Mesenchymal stem cell (in vitro differentiated cells and primary cell): ENCODE data around the gene ZBTB7C.

Source experiments
- DNase-seq: peaks from one replicate; pipeline ENCODE4 v3.0.0-alpha.2; 2013
- H2AFZ ChIP-seq: one replicate; pipeline ENCODE4 v1.6.1; 2013; ENCODE audit warnings: low read depth, mild to moderate bottlenecking, control low read depth, inconsistent platforms, low read length, moderate library complexity
- H2AK5ac ChIP-seq: 2 replicates; pipeline ENCODE4 v1.6.1; 2013; ENCODE audit warnings: low read length, moderate library complexity, mild to moderate bottlenecking, inconsistent platforms; ENCODE audit not compliant: severe bottlenecking
- H2BK120ac ChIP-seq: one replicate; pipeline ENCODE4 v1.6.1; 2013; ENCODE audit warnings: low read depth, mild to moderate bottlenecking, inconsistent platforms, low read length, moderate library complexity
- H2BK12ac ChIP-seq, 2 experiments: one replicate each; pipeline ENCODE4 v1.6.1; 2013; ENCODE audit warnings: inconsistent platforms in 2 of 2, low read length in 2 of 2, mild to moderate bottlenecking in 2 of 2, moderate library complexity in 2 of 2, control low read depth in 1 of 2
- H2BK15ac ChIP-seq: one replicate; pipeline ENCODE4 v1.6.1; 2013; ENCODE audit warnings: mild to moderate bottlenecking, low read depth, inconsistent platforms; ENCODE audit not compliant: poor library complexity, severe bottlenecking
- H2BK5ac ChIP-seq: 2 replicates; pipeline ENCODE4 v1.6.1; 2013; ENCODE audit warnings: low read depth, mild to moderate bottlenecking, low read length, control low read depth, inconsistent platforms; ENCODE audit not compliant: poor library complexity, severe bottlenecking
- H3K14ac ChIP-seq, 2 experiments: one replicate each; pipeline ENCODE4 v1.6.1; 2013; ENCODE audit warnings: inconsistent platforms in 2 of 2, low read length in 2 of 2, control low read depth in 1 of 2, mild to moderate bottlenecking in 1 of 2, moderate library complexity in 1 of 2
- H3K18ac ChIP-seq, 2 experiments: one replicate each; pipeline ENCODE4 v1.6.1; 2013; ENCODE audit warnings: inconsistent platforms in 2 of 2, low read length in 2 of 2, control low read depth in 1 of 2, low read depth in 1 of 2, mild to moderate bottlenecking in 1 of 2
- H3K23ac ChIP-seq, 2 experiments: one replicate each; pipeline ENCODE4 v1.6.1; 2013; ENCODE audit warnings: inconsistent platforms in 2 of 2, low read length in 2 of 2, mild to moderate bottlenecking in 2 of 2, moderate library complexity in 2 of 2, control low read depth in 1 of 2
- H3K27ac ChIP-seq: 2 replicates; pipeline ENCODE4 v1.5.1; 2013; ENCODE audit warnings: mild to moderate bottlenecking, moderate library complexity, low read length, control low read depth, inconsistent platforms; ENCODE audit not compliant: poor library complexity, severe bottlenecking
- H3K27me3 ChIP-seq, 2 experiments: 2 replicates each; pipeline versions ENCODE4 v1.6.1 to v1.7.0; 2013; ENCODE audit warnings: low read length in 2 of 2, mild to moderate bottlenecking in 2 of 2, moderate library complexity in 2 of 2, control low read depth in 1 of 2, inconsistent platforms in 1 of 2; ENCODE audit not compliant: control insufficient read depth in 1 of 2, insufficient read depth in 1 of 2
- H3K36me3 ChIP-seq, 2 experiments: 2 replicates each; pipeline versions ENCODE4 v1.6.1 to v1.7.0; 2013; ENCODE audit warnings: low read length in 2 of 2, control low read depth in 1 of 2, inconsistent platforms in 1 of 2, low read depth in 1 of 2, mild to moderate bottlenecking in 1 of 2; ENCODE audit not compliant: insufficient read depth in 2 of 2, control insufficient read depth in 1 of 2
- H3K4ac ChIP-seq, 2 experiments: one replicate each; pipeline ENCODE4 v1.6.1; 2013; ENCODE audit warnings: inconsistent platforms in 2 of 2, low read length in 2 of 2, mild to moderate bottlenecking in 2 of 2, moderate library complexity in 2 of 2, control low read depth in 1 of 2, low read depth in 1 of 2
- H3K4me1 ChIP-seq: 2 replicates; pipeline ENCODE4 v1.6.1; 2013; ENCODE audit warnings: low read depth, low read length, control low read depth; ENCODE audit not compliant: control insufficient read depth, insufficient read depth
- H3K4me2 ChIP-seq: 2 replicates; pipeline ENCODE4 v1.6.1; 2013; ENCODE audit warnings: low read length, mild to moderate bottlenecking, inconsistent platforms; ENCODE audit not compliant: poor library complexity, severe bottlenecking
- H3K4me3 ChIP-seq, 2 experiments: 2 replicates each; pipeline versions ENCODE4 v1.5.1 to v1.7.0; 2013; ENCODE audit warnings: low read length in 2 of 2, mild to moderate bottlenecking in 2 of 2, control low read depth in 1 of 2, low read depth in 1 of 2; ENCODE audit not compliant: insufficient read depth in 1 of 2
- H3K79me1 ChIP-seq: replicated peaks from 2 replicates; pipeline ENCODE4 v1.6.1; 2013; ENCODE audit warnings: mild to moderate bottlenecking, control low read depth, low read length, inconsistent platforms; ENCODE audit not compliant: poor library complexity, severe bottlenecking
- H3K9ac ChIP-seq: 2 replicates; pipeline ENCODE4 v1.7.0; 2013; ENCODE audit warnings: mild to moderate bottlenecking, low read length, moderate library complexity
- H3K9me3 ChIP-seq: 2 replicates; pipeline ENCODE4 v1.7.0; 2013; ENCODE audit warnings: mild to moderate bottlenecking, low read length; ENCODE audit not compliant: control insufficient read depth
- H4K8ac ChIP-seq: one replicate; pipeline ENCODE4 v1.6.1; 2013; ENCODE audit warnings: inconsistent platforms, mild to moderate bottlenecking, low read length, moderate library complexity
- H4K91ac ChIP-seq: one replicate; pipeline ENCODE4 v1.6.1; 2013; ENCODE audit warnings: mild to moderate bottlenecking, low read length, inconsistent platforms
- WGBS: methylation state at CpG from one replicate; pipeline ENCODE4 v1.1.7; 2013; ENCODE audit warnings: mixed read lengths; 5-methylcytosine and 5-hydroxymethylcytosine counted together

Gene ZBTB7C

DNA sequence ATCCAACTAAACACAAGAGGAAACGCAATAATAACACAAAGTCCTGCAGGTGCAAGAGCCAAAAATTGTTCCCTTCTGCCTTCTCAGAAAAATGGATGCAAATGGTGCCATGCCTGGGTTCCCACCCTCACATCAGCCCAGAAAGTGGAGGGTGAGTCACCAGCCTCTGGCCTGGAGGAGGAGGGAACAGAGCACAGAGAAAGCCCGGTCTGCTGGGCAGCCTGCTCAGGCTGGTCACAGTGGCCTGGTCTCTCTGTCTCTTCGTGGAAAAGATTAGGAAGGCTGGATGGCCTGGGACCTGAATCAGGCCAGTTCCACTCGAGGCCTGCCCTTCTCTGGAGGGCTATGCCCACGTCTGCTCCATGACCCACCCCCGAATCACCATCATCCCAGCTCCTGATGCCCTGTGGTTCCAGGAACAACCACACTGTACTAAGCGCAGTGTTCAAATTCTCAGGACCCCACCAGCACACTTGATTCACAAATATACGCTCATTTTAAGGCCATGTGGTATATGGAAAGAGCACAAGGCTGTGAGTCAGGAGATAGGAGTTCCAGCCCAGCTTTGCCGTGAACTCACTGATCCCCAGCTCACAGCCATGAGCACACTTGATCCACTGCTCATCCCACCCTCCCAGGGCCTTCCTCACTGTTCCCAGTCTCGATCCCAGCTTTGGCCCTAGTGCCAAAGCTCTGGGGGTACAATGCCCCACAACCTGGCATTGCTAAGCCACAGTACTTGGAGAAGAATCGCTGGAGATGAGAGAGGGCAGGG lies 82.1 kb downstream of the ZBTB7C start:
- H2AFZ ChIP-seq = no peak overlapping the region
- 66% methylated on average over 11 of the region's 11 CpGs for WGBS
- no peak overlapping the region for H3K4me2 ChIP-seq

DNA sequence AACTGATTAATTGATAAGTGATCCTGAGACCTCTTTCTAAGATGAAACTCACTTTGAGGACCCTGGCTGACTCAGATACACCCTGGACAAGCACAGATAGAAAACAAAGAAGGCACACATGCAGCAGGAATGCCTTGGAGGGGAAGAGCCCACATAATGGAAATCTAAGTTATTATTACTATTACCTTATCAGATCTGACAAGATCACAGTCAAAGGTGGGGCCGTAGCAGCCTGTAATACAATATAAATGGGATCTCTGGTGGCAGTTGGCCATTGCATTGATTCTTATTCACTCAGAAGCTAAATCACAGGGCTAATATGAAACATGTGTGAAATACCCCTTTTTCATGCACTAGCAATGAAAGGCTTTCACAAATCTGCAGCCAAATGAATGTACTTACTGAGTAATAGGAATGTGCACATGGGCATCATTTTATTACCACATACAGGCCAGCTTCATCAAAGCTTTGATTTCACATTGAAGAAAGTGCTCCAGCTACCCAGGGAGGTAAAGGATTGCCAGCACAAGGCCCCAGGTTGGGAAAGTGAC lies 84.0 kb downstream of the ZBTB7C start:
- no peak overlapping the region for H3K4me2 ChIP-seq

More for the DNA sequence above, 82.1 kb downstream of the ZBTB7C start:
- Histone ChIP-seq H2BK15ac (no peak overlapping the region), H2BK12ac (peak overlapping the region in 1 of 2 experiments; percentile 59), H4K91ac (no peak overlapping the region), H3K27me3 (no peaks in the 10 kb centered on the region), H3K4me1 (peaks cover 25% of the 10 kb centered on the region), H3K9ac (peak overlapping the region; percentile 79), H2AK5ac (no peak overlapping the region), H3K9me3 (no peaks in the 10 kb centered on the region), H3K36me3 (no peaks in the 10 kb centered on the region), H3K27ac (peak overlapping the region; percentile 7), H2BK5ac (no peak overlapping the region), H3K79me1 (no peaks in the 10 kb centered on the region), H2BK120ac (no peak overlapping the region), H3K14ac (peak overlapping the region in 1 of 2 experiments; percentile 6), H3K23ac (no peak overlapping the region), H3K18ac (peak overlapping the region in 1 of 2 experiments; percentile 32), H4K8ac (no peak overlapping the region), H3K4ac (no peak overlapping the region), H3K4me3 (no peak overlapping the region)
- DNase-seq = peak; percentile 57

DNA sequence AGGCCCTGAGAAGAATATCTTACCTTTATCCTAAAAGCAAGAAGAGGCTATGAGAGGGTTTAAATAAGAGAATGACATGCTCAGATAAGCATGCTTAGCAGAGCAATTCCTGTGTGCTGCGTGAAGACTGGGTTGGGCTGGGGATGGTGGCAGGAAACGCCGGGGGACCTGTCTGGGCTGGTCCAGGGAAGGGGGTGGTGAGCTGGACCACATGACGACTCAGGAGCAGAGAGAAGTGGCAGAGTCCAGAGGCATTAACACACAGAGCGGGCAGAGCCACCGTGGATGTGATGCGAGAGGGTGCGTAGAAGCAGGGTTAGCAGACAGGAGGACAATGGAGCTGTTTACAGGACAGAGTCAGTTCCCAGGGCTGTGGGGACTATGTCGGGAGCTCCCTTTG lies 84.5 kb downstream of the ZBTB7C start:
- no peak overlapping the region for H2AK5ac ChIP-seq
- H3K23ac ChIP-seq = no peak overlapping the region
- H4K8ac ChIP-seq = no peak overlapping the region
- H3K9me3 ChIP-seq = no peaks in the 10 kb centered on the region
- H2BK12ac ChIP-seq = no peak overlapping the region
- no peaks in the 10 kb centered on the region for H3K79me1 ChIP-seq
- no peak overlapping the region for H2BK5ac ChIP-seq
- H3K4me3 ChIP-seq = no peak overlapping the region
- no peak overlapping the region for H3K9ac ChIP-seq
- H3K27me3 ChIP-seq = no peaks in the 10 kb centered on the region
- no peak overlapping the region for H2BK120ac ChIP-seq
- no peak overlapping the region for H3K4me2 ChIP-seq
- no peak for DNase-seq
- H3K36me3 ChIP-seq = no peaks in the 10 kb centered on the region
- WGBS = 81% methylated on average over 9 of the region's 9 CpGs
- no peak overlapping the region for H3K4ac ChIP-seq
- H4K91ac ChIP-seq = no peak overlapping the region
- H3K4me1 ChIP-seq = peaks cover 18% of the 10 kb centered on the region
- H3K14ac ChIP-seq = no peak overlapping the region
- no peak overlapping the region for H2BK15ac ChIP-seq
- no peak overlapping the region for H3K18ac ChIP-seq
- no peak overlapping the region for H2AFZ ChIP-seq
- no peak overlapping the region for H3K27ac ChIP-seq

More for the DNA sequence above, 84.0 kb downstream of the ZBTB7C start:
- Histone ChIP-seq H2BK5ac (no peak overlapping the region), H3K9ac (no peak overlapping the region), H3K23ac (no peak overlapping the region), H3K14ac (no peak overlapping the region), H3K18ac (no peak overlapping the region), H3K4ac (no peak overlapping the region), H2AK5ac (no peak overlapping the region), H3K4me3 (no peak overlapping the region), H3K27ac (no peak overlapping the region), H4K91ac (no peak overlapping the region), H2BK120ac (no peak overlapping the region), H2BK15ac (no peak overlapping the region), H3K4me1 (peaks cover 20% of the 10 kb centered on the region), H3K36me3 (no peaks in the 10 kb centered on the region), H2AFZ (no peak overlapping the region), H2BK12ac (no peak overlapping the region), H3K27me3 (no peaks in the 10 kb centered on the region), H4K8ac (no peak overlapping the region), H3K9me3 (no peaks in the 10 kb centered on the region), H3K79me1 (no peaks in the 10 kb centered on the region)
- no CpG with 5 or more reads among the region's 1 CpG for WGBS
- no peak for DNase-seq

DNA sequence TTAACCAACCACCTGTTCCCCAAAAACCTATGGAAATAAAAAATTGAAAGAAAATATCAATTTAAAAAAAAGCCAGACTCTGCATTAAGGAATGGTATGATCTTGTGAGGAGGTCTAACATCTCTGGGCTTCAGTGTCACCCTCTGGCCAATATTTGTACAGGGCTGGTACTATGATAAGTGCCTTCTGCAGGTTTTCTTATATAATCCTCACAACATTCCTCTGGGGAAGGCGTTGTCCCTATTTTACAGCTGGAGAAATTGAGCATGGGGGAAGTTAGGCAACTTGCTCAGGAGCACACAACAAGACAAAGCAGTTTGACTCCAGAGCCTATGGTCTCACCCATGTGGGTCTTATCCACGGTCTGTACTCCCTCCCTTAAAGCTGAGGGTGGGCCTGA lies 86.0 kb downstream of the ZBTB7C start:
- no peak overlapping the region for H2AFZ ChIP-seq
- no peak overlapping the region for H2BK12ac ChIP-seq
- no peak overlapping the region for H3K18ac ChIP-seq
- no peak overlapping the region for H3K23ac ChIP-seq
- H3K79me1 ChIP-seq = no peaks in the 10 kb centered on the region
- H3K27ac ChIP-seq = no peak overlapping the region
- no peaks in the 10 kb centered on the region for H3K36me3 ChIP-seq
- DNase-seq = no peak
- no peak overlapping the region for H2AK5ac ChIP-seq
- H3K4me1 ChIP-seq = peaks cover 13% of the 10 kb centered on the region
- no peak overlapping the region for H3K4ac ChIP-seq
- no peak overlapping the region for H4K91ac ChIP-seq
- H2BK120ac ChIP-seq = no peak overlapping the region
- no peak overlapping the region for H3K4me3 ChIP-seq
- H3K4me2 ChIP-seq = no peak overlapping the region
- H2BK5ac ChIP-seq = no peak overlapping the region
- H3K9me3 ChIP-seq = no peaks in the 10 kb centered on the region
- no peak overlapping the region for H4K8ac ChIP-seq
- no peaks in the 10 kb centered on the region for H3K27me3 ChIP-seq
- H3K9ac ChIP-seq = no peak overlapping the region
- H2BK15ac ChIP-seq = no peak overlapping the region
- H3K14ac ChIP-seq = no peak overlapping the region
- WGBS = 72% methylated on average over 2 of the region's 2 CpGs
